ENCODE measurements around the gene FUT8. TPM values are rescaled to one million over a fixed set of nuclear protein-coding genes. Genes with fewer than 3 reads are reported as not detected.

The FUT8 gene
- 24.3 TPM for total RNA-seq
- long read RNA-seq, full-length matches to known transcripts = 2 of 10 reads
- long read RNA-seq, partial matches to known transcripts = 5 of 10 reads
- long read RNA-seq, other reads (novel, unspliced or antisense) = 3 of 10 reads

GRCh38 chr14:65412032-65412846, at the start of gene FUT8:
Gene FUT8 (plus strand): TSS chr14:65412730. CDS start chr14:65561564, 148,834 bp downstream.
- DNase-seq (ENCODE audit: low spot score) = peak; percentile 98

GRCh38 chr14:65366802-65367565, 45.5 kb upstream of the FUT8 start:
- no peak for DNase-seq (ENCODE audit: low spot score)

- DNase-seq (ENCODE audit: low spot score) = no peak
These were observed 43.0 kb upstream of the FUT8 start for GRCh38 chr14:65369560-65369959.

GRCh38 chr14:65370801-65371248, 41.7 kb upstream of the FUT8 start:
- DNase-seq (ENCODE audit: low spot score) = no peak

GRCh38 chr14:65371784-65372183, 40.7 kb upstream of the FUT8 start:
- no peak for DNase-seq (ENCODE audit: low spot score)

GRCh38 chr14:65373016-65373670, 39.4 kb upstream of the FUT8 start:
- no peak for DNase-seq (ENCODE audit: low spot score)

- DNase-seq (ENCODE audit: low spot score) = no peak
These were observed 38.9 kb upstream of the FUT8 start for GRCh38 chr14:65373671-65374039.

GRCh38 chr14:65377576-65377975, 35.0 kb upstream of the FUT8 start:
- no peak for DNase-seq (ENCODE audit: low spot score)

GRCh38 chr14:65382586-65382985, 29.9 kb upstream of the FUT8 start:
- no peak for DNase-seq (ENCODE audit: low spot score)

- DNase-seq (ENCODE audit: low spot score) = no peak
These were observed 25.4 kb upstream of the FUT8 start for GRCh38 chr14:65387171-65387570.

- DNase-seq (ENCODE audit: low spot score) = no peak
These were observed 24.9 kb upstream of the FUT8 start for GRCh38 chr14:65387628-65388027.

- DNase-seq (ENCODE audit: low spot score) = no peak
These were observed 20.2 kb upstream of the FUT8 start for GRCh38 chr14:65392296-65392695.

GRCh38 chr14:65396082-65396910, 16.2 kb upstream of the FUT8 start:
- DNase-seq (ENCODE audit: low spot score) = no peak

GRCh38 chr14:65403231-65403630, 9.3 kb upstream of the FUT8 start:
- no peak for DNase-seq (ENCODE audit: low spot score)

- no peak for DNase-seq (ENCODE audit: low spot score)
These were observed 4.4 kb upstream of the FUT8 start for GRCh38 chr14:65408113-65408512.

- no peak for DNase-seq (ENCODE audit: low spot score)
These were observed 1.9 kb upstream of the FUT8 start for GRCh38 chr14:65410640-65411039.

- peak; percentile 97 for DNase-seq (ENCODE audit: low spot score)
These were observed 886 bp upstream of the FUT8 start for GRCh38 chr14:65411656-65412031.

- peak; percentile 92 for DNase-seq (ENCODE audit: low spot score)
These were observed 567 bp downstream of the FUT8 start for GRCh38 chr14:65412856-65413738.

GRCh38 chr14:65413739-65414045, 1.2 kb downstream of the FUT8 start:
- no peak for DNase-seq (ENCODE audit: low spot score)

- DNase-seq (ENCODE audit: low spot score) = no peak
These were observed 2.5 kb downstream of the FUT8 start for GRCh38 chr14:65414961-65415589.

All from mesenteric fat pad (tissue), 1 donor.